Panc1 (cell line): ENCODE measurements around the gene CSMD2.

ENCODE experiments used
- POLR2AphosphoS5 ChIP-seq: IDR thresholded peaks from 2 replicates; pipeline ENCODE4 v1.6.1; 2012; ENCODE audit warnings: mild to moderate bottlenecking, low read depth, low read length, moderate library complexity
- SIN3A ChIP-seq: IDR thresholded peaks from 2 replicates; pipeline ENCODE4 v1.6.1; 2012; ENCODE audit warnings: low read depth, mild to moderate bottlenecking, low read length, moderate library complexity, borderline replicate concordance; ENCODE audit not compliant: insufficient read depth
- TF ChIP-seq, protein P1 (sequence below): fragments of 450-650 bp; IDR thresholded peaks from 2 replicates; pipeline ENCODE4 v1.5.1; 2017; ENCODE audit warnings: mild to moderate bottlenecking
- TF ChIP-seq, protein P2 (sequence below), 2 experiments: IDR thresholded peaks; 2 replicates each; pipeline ENCODE4 v1.6.1; 2011 to 2012; ENCODE audit warnings: low read depth in 2 of 2, control low read depth in 1 of 2, low read length in 1 of 2, mild to moderate bottlenecking in 1 of 2, moderate library complexity in 1 of 2; ENCODE audit not compliant: insufficient read depth in 1 of 2

DNA sequence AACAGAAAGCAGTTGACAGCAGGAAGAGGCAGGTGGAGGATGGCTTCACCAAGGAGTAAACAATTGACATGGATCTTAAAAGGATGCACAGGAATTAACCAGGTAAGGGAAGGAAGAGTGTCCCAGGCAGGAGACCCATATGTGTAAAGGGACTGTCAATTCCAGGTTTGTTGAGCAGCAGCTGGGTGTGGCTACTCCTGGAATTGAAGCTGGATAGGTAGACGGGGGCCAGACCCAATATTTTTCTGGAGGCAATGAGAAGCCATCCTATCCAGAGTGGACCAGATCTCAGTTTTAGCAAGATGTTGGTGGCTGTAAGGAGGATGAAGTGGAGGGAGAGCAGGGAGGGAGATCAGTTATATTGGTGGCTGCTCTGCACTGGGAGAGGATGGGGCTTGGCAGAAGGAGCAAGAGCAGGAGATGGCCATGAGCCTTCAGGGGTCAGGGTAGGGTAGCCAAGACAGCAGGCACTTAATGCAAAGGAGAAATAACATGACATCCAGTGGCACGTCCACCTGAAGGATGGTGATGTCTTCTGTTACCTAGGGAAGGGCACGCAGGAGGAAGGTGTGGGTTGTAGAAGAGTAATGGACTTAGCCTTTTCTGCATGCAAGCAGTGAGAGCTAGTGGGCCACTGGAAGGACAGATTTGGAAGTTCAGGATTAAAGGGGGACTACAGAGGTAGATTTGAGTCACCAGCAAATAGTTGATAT, 447.9 kb downstream of the CSMD2 start:
- TF ChIP-seq, protein P1, sequence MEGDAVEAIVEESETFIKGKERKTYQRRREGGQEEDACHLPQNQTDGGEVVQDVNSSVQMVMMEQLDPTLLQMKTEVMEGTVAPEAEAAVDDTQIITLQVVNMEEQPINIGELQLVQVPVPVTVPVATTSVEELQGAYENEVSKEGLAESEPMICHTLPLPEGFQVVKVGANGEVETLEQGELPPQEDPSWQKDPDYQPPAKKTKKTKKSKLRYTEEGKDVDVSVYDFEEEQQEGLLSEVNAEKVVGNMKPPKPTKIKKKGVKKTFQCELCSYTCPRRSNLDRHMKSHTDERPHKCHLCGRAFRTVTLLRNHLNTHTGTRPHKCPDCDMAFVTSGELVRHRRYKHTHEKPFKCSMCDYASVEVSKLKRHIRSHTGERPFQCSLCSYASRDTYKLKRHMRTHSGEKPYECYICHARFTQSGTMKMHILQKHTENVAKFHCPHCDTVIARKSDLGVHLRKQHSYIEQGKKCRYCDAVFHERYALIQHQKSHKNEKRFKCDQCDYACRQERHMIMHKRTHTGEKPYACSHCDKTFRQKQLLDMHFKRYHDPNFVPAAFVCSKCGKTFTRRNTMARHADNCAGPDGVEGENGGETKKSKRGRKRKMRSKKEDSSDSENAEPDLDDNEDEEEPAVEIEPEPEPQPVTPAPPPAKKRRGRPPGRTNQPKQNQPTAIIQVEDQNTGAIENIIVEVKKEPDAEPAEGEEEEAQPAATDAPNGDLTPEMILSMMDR: no peak
- TF ChIP-seq POLR2AphosphoS5: no peak
- TF ChIP-seq SIN3A: no peak
- TF ChIP-seq, protein P2, sequence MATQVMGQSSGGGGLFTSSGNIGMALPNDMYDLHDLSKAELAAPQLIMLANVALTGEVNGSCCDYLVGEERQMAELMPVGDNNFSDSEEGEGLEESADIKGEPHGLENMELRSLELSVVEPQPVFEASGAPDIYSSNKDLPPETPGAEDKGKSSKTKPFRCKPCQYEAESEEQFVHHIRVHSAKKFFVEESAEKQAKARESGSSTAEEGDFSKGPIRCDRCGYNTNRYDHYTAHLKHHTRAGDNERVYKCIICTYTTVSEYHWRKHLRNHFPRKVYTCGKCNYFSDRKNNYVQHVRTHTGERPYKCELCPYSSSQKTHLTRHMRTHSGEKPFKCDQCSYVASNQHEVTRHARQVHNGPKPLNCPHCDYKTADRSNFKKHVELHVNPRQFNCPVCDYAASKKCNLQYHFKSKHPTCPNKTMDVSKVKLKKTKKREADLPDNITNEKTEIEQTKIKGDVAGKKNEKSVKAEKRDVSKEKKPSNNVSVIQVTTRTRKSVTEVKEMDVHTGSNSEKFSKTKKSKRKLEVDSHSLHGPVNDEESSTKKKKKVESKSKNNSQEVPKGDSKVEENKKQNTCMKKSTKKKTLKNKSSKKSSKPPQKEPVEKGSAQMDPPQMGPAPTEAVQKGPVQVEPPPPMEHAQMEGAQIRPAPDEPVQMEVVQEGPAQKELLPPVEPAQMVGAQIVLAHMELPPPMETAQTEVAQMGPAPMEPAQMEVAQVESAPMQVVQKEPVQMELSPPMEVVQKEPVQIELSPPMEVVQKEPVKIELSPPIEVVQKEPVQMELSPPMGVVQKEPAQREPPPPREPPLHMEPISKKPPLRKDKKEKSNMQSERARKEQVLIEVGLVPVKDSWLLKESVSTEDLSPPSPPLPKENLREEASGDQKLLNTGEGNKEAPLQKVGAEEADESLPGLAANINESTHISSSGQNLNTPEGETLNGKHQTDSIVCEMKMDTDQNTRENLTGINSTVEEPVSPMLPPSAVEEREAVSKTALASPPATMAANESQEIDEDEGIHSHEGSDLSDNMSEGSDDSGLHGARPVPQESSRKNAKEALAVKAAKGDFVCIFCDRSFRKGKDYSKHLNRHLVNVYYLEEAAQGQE (IDR thresholded peaks at IDR 0.05; ENCODE audit: insufficient read depth in 1 of 2, low read depth in 2 of 2, low read length in 1 of 2): no peak
